Measurements from ENCODE around the gene SNN. TPM values are rescaled to one million over a fixed set of nuclear protein-coding genes. Genes with fewer than 3 reads are reported as not detected.

Gene SNN
- total RNA-seq, 1 experiment from 2014 or later: 10.1 TPM

- H3K9me3 ChIP-seq (replicated peaks): no peaks in the 10 kb centered on the region
Measured at GRCh38 chr16:11674818-11675560, 6.7 kb downstream of the SNN start.

GRCh38 chr16:11675561-11676511 lies 7.6 kb downstream of the SNN start:
- Histone ChIP-seq H3K27me3 (replicated peaks) (no peaks in the 10 kb centered on the region), H3K27ac (no peak overlapping the region), H3K9me3 (replicated peaks) (no peaks in the 10 kb centered on the region), H3K4me1 (replicated peaks) (peaks cover 5% of the 10 kb centered on the region; the same call in 1 of the 2 replicates), H3K4me3 (no peak overlapping the region), H3K36me3 (peaks cover 50% of the 10 kb centered on the region)
- no peak for DNase-seq (ENCODE audit: low read depth in 1 of 2, low spot score in 2 of 2)

More at GRCh38 chr16:11674818-11675560, 6.7 kb downstream of the SNN start:
- Histone ChIP-seq H3K27me3 (replicated peaks) (no peaks in the 10 kb centered on the region), H3K27ac (no peak overlapping the region), H3K36me3 (peaks cover 42% of the 10 kb centered on the region), H3K4me1 (replicated peaks) (peaks cover 5% of the 10 kb centered on the region; the same call in 1 of the 2 replicates), H3K4me3 (no peak overlapping the region)
- DNase-seq (ENCODE audit: low read depth in 1 of 2, low spot score in 2 of 2): no peak

- peaks cover 10% of the 10 kb centered on the region; the same call in 1 of the 2 replicates for H3K4me1 ChIP-seq (replicated peaks)
- H3K27ac ChIP-seq: no peak overlapping the region
- H3K4me3 ChIP-seq: no peak overlapping the region
- H3K9me3 ChIP-seq (replicated peaks): no peaks in the 10 kb centered on the region
- H3K27me3 ChIP-seq (replicated peaks): no peaks in the 10 kb centered on the region
- no peak for DNase-seq (ENCODE audit: low read depth in 1 of 2, low spot score in 2 of 2)
- H3K36me3 ChIP-seq: peaks cover 59% of the 10 kb centered on the region
Measured at GRCh38 chr16:11676799-11677198, 8.5 kb downstream of the SNN start.

- Histone ChIP-seq H3K9me3 (replicated peaks) (no peaks in the 10 kb centered on the region), H3K27me3 (replicated peaks) (no peaks in the 10 kb centered on the region), H3K4me1 (replicated peaks) (peaks cover 17% of the 10 kb centered on the region), H3K4me3 (no peak overlapping the region), H3K36me3 (peaks cover 59% of the 10 kb centered on the region), H3K27ac (no peak overlapping the region)
- no peak for DNase-seq (ENCODE audit: low read depth in 1 of 2, low spot score in 2 of 2)
Measured at GRCh38 chr16:11677451-11677951, 9.2 kb downstream of the SNN start.

GRCh38 chr16:11677959-11678881 lies 10.0 kb downstream of the SNN start:
- peaks cover 60% of the 10 kb centered on the region for H3K36me3 ChIP-seq

GRCh38 chr16:11679250-11679649 lies 11.0 kb downstream of the SNN start:
- no peak overlapping the region for H3K4me3 ChIP-seq
- H3K27me3 ChIP-seq (replicated peaks): no peaks in the 10 kb centered on the region
- H3K27ac ChIP-seq: no peak overlapping the region
- no peak for DNase-seq (ENCODE audit: low read depth in 1 of 2, low spot score in 2 of 2)
- peaks cover 70% of the 10 kb centered on the region for H3K36me3 ChIP-seq
- H3K9me3 ChIP-seq (replicated peaks): no peaks in the 10 kb centered on the region
- peaks cover 26% of the 10 kb centered on the region for H3K4me1 ChIP-seq (replicated peaks)

More at GRCh38 chr16:11677959-11678881, 10.0 kb downstream of the SNN start:
- Histone ChIP-seq H3K27me3 (replicated peaks) (no peaks in the 10 kb centered on the region), H3K9me3 (replicated peaks) (no peaks in the 10 kb centered on the region), H3K27ac (no peak overlapping the region), H3K4me3 (no peak overlapping the region), H3K4me1 (replicated peaks) (peaks cover 22% of the 10 kb centered on the region)
- no peak for DNase-seq (ENCODE audit: low read depth in 1 of 2, low spot score in 2 of 2)

- H3K36me3 ChIP-seq: peaks cover 80% of the 10 kb centered on the region
- no peaks in the 10 kb centered on the region for H3K27me3 ChIP-seq (replicated peaks)
- peaks cover 21% of the 10 kb centered on the region for H3K4me1 ChIP-seq (replicated peaks)
- H3K9me3 ChIP-seq (replicated peaks): no peaks in the 10 kb centered on the region
- DNase-seq (ENCODE audit: low read depth in 1 of 2, low spot score in 2 of 2): no peak
- no peak overlapping the region for H3K27ac ChIP-seq
- no peak overlapping the region for H3K4me3 ChIP-seq
Measured at GRCh38 chr16:11679941-11680911, 12.0 kb downstream of the SNN start.

GRCh38 chr16:11681556-11681955 lies 13.3 kb downstream of the SNN start:
- H3K27me3 ChIP-seq (replicated peaks): no peaks in the 10 kb centered on the region
- DNase-seq (ENCODE audit: low read depth in 1 of 2, low spot score in 2 of 2): no peak
- no peak overlapping the region for H3K4me3 ChIP-seq
- H3K36me3 ChIP-seq: peaks cover 70% of the 10 kb centered on the region
- H3K4me1 ChIP-seq (replicated peaks): peaks cover 28% of the 10 kb centered on the region
- H3K27ac ChIP-seq: no peak overlapping the region; the same call in 1 of the 2 replicates
- no peaks in the 10 kb centered on the region for H3K9me3 ChIP-seq (replicated peaks)

- Histone ChIP-seq H3K9me3 (replicated peaks) (no peaks in the 10 kb centered on the region), H3K4me1 (replicated peaks) (peaks cover 34% of the 10 kb centered on the region), H3K27ac (peak overlapping the region; percentile 87), H3K4me3 (no peak overlapping the region), H3K27me3 (replicated peaks) (no peaks in the 10 kb centered on the region), H3K36me3 (peaks cover 69% of the 10 kb centered on the region)
- DNase-seq (ENCODE audit: low read depth in 1 of 2, low spot score in 2 of 2): no peak
Measured at GRCh38 chr16:11681976-11682654, 13.9 kb downstream of the SNN start.

GRCh38 chr16:11682655-11683096 lies 14.4 kb downstream of the SNN start:
- Histone ChIP-seq H3K4me3 (no peak overlapping the region), H3K9me3 (replicated peaks) (no peaks in the 10 kb centered on the region), H3K4me1 (replicated peaks) (peaks cover 38% of the 10 kb centered on the region), H3K36me3 (peaks cover 72% of the 10 kb centered on the region), H3K27ac (peak overlapping the region; percentile 87), H3K27me3 (replicated peaks) (no peaks in the 10 kb centered on the region)
- DNase-seq (ENCODE audit: low read depth in 1 of 2, low spot score in 2 of 2): peak in 1 of 2 experiments; percentile 96

- Histone ChIP-seq H3K27me3 (replicated peaks) (no peaks in the 10 kb centered on the region), H3K27ac (peak overlapping the region; percentile 87), H3K4me1 (replicated peaks) (peaks cover 40% of the 10 kb centered on the region), H3K36me3 (peaks cover 72% of the 10 kb centered on the region), H3K4me3 (no peak overlapping the region), H3K9me3 (replicated peaks) (no peaks in the 10 kb centered on the region)
- no peak for DNase-seq (ENCODE audit: low read depth in 1 of 2, low spot score in 2 of 2)
Measured at GRCh38 chr16:11683145-11683544, 14.9 kb downstream of the SNN start.
